Esophagus muscularis mucosa (tissue), 3 donors: ENCODE data around the gene ZNF532.

Source experiments
- POLR2A ChIP-seq: fragments of 450-650 bp; IDR thresholded peaks from one replicate; pipeline ENCODE4 v1.6.1; 2017; ENCODE audit warnings: antibody characterized with exemption, moderate library complexity, mild to moderate bottlenecking, low read depth
- TF ChIP-seq, protein P1 (sequence below), 3 experiments: fragments of 200-600 bp in 2 of 3; fragments of 450-650 bp in 1 of 3; sonication (generic) in 2 of 3; IDR thresholded peaks; one replicate each; pipeline ENCODE4 v1.5.1; 2017 to 2019; ENCODE audit warnings: antibody characterized with exemption in 3 of 3, mild to moderate bottlenecking in 2 of 3, moderate library complexity in 1 of 3

- TF ChIP-seq, protein P1, sequence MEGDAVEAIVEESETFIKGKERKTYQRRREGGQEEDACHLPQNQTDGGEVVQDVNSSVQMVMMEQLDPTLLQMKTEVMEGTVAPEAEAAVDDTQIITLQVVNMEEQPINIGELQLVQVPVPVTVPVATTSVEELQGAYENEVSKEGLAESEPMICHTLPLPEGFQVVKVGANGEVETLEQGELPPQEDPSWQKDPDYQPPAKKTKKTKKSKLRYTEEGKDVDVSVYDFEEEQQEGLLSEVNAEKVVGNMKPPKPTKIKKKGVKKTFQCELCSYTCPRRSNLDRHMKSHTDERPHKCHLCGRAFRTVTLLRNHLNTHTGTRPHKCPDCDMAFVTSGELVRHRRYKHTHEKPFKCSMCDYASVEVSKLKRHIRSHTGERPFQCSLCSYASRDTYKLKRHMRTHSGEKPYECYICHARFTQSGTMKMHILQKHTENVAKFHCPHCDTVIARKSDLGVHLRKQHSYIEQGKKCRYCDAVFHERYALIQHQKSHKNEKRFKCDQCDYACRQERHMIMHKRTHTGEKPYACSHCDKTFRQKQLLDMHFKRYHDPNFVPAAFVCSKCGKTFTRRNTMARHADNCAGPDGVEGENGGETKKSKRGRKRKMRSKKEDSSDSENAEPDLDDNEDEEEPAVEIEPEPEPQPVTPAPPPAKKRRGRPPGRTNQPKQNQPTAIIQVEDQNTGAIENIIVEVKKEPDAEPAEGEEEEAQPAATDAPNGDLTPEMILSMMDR (IDR thresholded peaks at IDR 0.05), result no peak
- no peak for TF ChIP-seq POLR2A
Measured at GRCh38 chr18:58977801-58978200, 113.1 kb downstream of the ZNF532 start.
